Activated T-cell treated with anti-CD3 and anti-CD28 coated beads for 4 hours (primary cell): ENCODE data around the gene B3GALT5.
"Not testable (repeated sequence)": the region's sequence is repeated elsewhere in the genome, so short reads cannot be mapped to it uniquely, and the experiment has no call there.

Source experiments
- DNase-seq: peaks from one replicate; pipeline ENCODE4 v3.0.0-alpha.2; 2020

B3GALT5 gene

GRCh38 chr21:39612233-39613040, at the start of gene B3GALT5:
B3GALT5 (plus strand) TSS chr21:39612940; CDS start chr21:39660560, 47,620 bp downstream.
- DNase-seq, result no peak

GRCh38 chr21:39564200-39564599, 48.5 kb upstream of the B3GALT5 start:
- no peak for DNase-seq

- DNase-seq, result no peak
Measured at GRCh38 chr21:39567180-39567972, 45.4 kb upstream of the B3GALT5 start.

- DNase-seq, result no peak
Measured at GRCh38 chr21:39568361-39568760, 44.4 kb upstream of the B3GALT5 start.

GRCh38 chr21:39575775-39576174, 37.0 kb upstream of the B3GALT5 start:
- no peak for DNase-seq

- DNase-seq, result no peak
Measured at GRCh38 chr21:39576518-39577128, 36.1 kb upstream of the B3GALT5 start.

GRCh38 chr21:39579734-39580332, 32.9 kb upstream of the B3GALT5 start:
- no peak for DNase-seq

- no peak for DNase-seq
Measured at GRCh38 chr21:39580744-39581143, 32.0 kb upstream of the B3GALT5 start.

GRCh38 chr21:39581414-39581813, 31.3 kb upstream of the B3GALT5 start:
- no peak for DNase-seq

- DNase-seq, result no peak
Measured at GRCh38 chr21:39582749-39583148, 30.0 kb upstream of the B3GALT5 start.

- not testable (repeated sequence) for DNase-seq
Measured at GRCh38 chr21:39583586-39583985, 29.2 kb upstream of the B3GALT5 start.

- no peak for DNase-seq
Measured at GRCh38 chr21:39587376-39587775, 25.4 kb upstream of the B3GALT5 start.

GRCh38 chr21:39588884-39589283, 23.9 kb upstream of the B3GALT5 start:
- DNase-seq, result no peak

- DNase-seq, result no peak
Measured at GRCh38 chr21:39593522-39593921, 19.2 kb upstream of the B3GALT5 start.

GRCh38 chr21:39595465-39595864, 17.3 kb upstream of the B3GALT5 start:
- DNase-seq, result no peak

- DNase-seq, result no peak
Measured at GRCh38 chr21:39597595-39597994, 15.1 kb upstream of the B3GALT5 start.

GRCh38 chr21:39599191-39599970, 13.4 kb upstream of the B3GALT5 start:
- no peak for DNase-seq

- DNase-seq, result no peak
Measured at GRCh38 chr21:39601187-39601928, 11.4 kb upstream of the B3GALT5 start.

GRCh38 chr21:39602076-39602689, 10.6 kb upstream of the B3GALT5 start:
- DNase-seq, result no peak

- no peak for DNase-seq
Measured at GRCh38 chr21:39602793-39603192, 9.9 kb upstream of the B3GALT5 start.

GRCh38 chr21:39604951-39605350, 7.8 kb upstream of the B3GALT5 start:
- no peak for DNase-seq
